OCI-LY3 (cell line): Measurements from ENCODE around the gene TSPAN3.

Source experiments
- CTCF ChIP-seq: fragments of 200-600, 300-600 bp; sonication (generic); IDR thresholded peaks from 2 replicates; pipeline ENCODE4 v1.5.1; 2014; ENCODE audit warnings: antibody characterized with exemption, low read length, low read depth
- EZH2phosphoT487 ChIP-seq: fragments of 200-600 bp; shearing (Covaris generic); IDR thresholded peaks from 2 replicates; pipeline ENCODE4 v1.6.1; 2018; ENCODE audit warnings: antibody characterized with exemption, mixed run types, low read depth

GRCh38 chr15:77042245-77042919 lies 28.5 kb downstream of the TSPAN3 start:
- TF ChIP-seq CTCF (no peak), EZH2phosphoT487 (no peak)
